Measurements from ENCODE around the gene SLX4IP.
A peak's percentile ranks its signal among the peaks of the same experiment; 100 is the strongest.

The SLX4IP gene

GRCh38 chr20:10449270-10449669 is 14.2 kb downstream of the SLX4IP start:
- peak overlapping the region in 1 of 2 experiments; percentile 24 for H3K4ac ChIP-seq (ENCODE audit: low read depth in 1 of 2, low read length in 2 of 2)
- H2BK120ac ChIP-seq (ENCODE audit: low read depth, low read length), result no peak overlapping the region
- no peak overlapping the region for H4K8ac ChIP-seq (ENCODE audit: low read length)
- no peak overlapping the region for H3K4me3 ChIP-seq (ENCODE audit: insufficient read depth in 1 of 2, low read depth in 1 of 2, low read length in 2 of 2)
- H2BK15ac ChIP-seq (ENCODE audit: low read depth, poor library complexity, severe bottlenecking), result no peak overlapping the region
- no peak overlapping the region for H3K14ac ChIP-seq (ENCODE audit: low read length in 2 of 2)
- WGBS, result 98% methylated on average over 2 of the region's 2 CpGs
- H3K9me3 ChIP-seq (ENCODE audit: control insufficient read depth, low read length), result no peaks in the 10 kb centered on the region
- peaks cover 23% of the 10 kb centered on the region for H3K79me1 ChIP-seq (replicated peaks; ENCODE audit: low read length, poor library complexity, severe bottlenecking)
- H2BK12ac ChIP-seq (ENCODE audit: low read length in 2 of 2), result no peak overlapping the region
- H3K23ac ChIP-seq (ENCODE audit: low read length in 2 of 2), result no peak overlapping the region
- no peak overlapping the region for H4K91ac ChIP-seq (ENCODE audit: low read length)
- H3K4me2 ChIP-seq (ENCODE audit: low read length, poor library complexity, severe bottlenecking), result no peak overlapping the region
- H2BK5ac ChIP-seq (ENCODE audit: low read depth, low read length, poor library complexity, severe bottlenecking), result no peak overlapping the region
- H3K9ac ChIP-seq (ENCODE audit: low read length), result no peak overlapping the region
- DNase-seq, result no peak
- H2AFZ ChIP-seq (ENCODE audit: low read depth, low read length), result no peak overlapping the region
- no peaks in the 10 kb centered on the region for H3K4me1 ChIP-seq (ENCODE audit: control insufficient read depth, insufficient read depth, low read depth, low read length)
- H3K18ac ChIP-seq (ENCODE audit: low read depth in 1 of 2, low read length in 2 of 2), result no peak overlapping the region
- H3K27me3 ChIP-seq (ENCODE audit: control insufficient read depth in 1 of 2, insufficient read depth in 1 of 2, low read length in 2 of 2), result no peaks in the 10 kb centered on the region
- no peak overlapping the region for H3K27ac ChIP-seq (ENCODE audit: low read length, poor library complexity, severe bottlenecking)
- no peaks in the 10 kb centered on the region for H3K36me3 ChIP-seq (ENCODE audit: control insufficient read depth in 1 of 2, insufficient read depth in 2 of 2, low read depth in 1 of 2, low read length in 2 of 2)
- H2AK5ac ChIP-seq (ENCODE audit: low read length, severe bottlenecking), result no peak overlapping the region

- Histone ChIP-seq H3K18ac (ENCODE audit: low read depth in 1 of 2, low read length in 2 of 2) (no peak overlapping the region), H3K27ac (ENCODE audit: low read length, poor library complexity, severe bottlenecking) (no peak overlapping the region), H2BK15ac (ENCODE audit: low read depth, poor library complexity, severe bottlenecking) (no peak overlapping the region), H4K8ac (ENCODE audit: low read length) (peak overlapping the region; percentile 49), H3K27me3 (ENCODE audit: control insufficient read depth in 1 of 2, insufficient read depth in 1 of 2, low read length in 2 of 2) (no peaks in the 10 kb centered on the region), H3K4me1 (ENCODE audit: control insufficient read depth, insufficient read depth, low read depth, low read length) (no peaks in the 10 kb centered on the region), H2AFZ (ENCODE audit: low read depth, low read length) (no peak overlapping the region), H3K4me3 (ENCODE audit: insufficient read depth in 1 of 2, low read depth in 1 of 2, low read length in 2 of 2) (no peak overlapping the region), H3K79me1 (replicated peaks; ENCODE audit: low read length, poor library complexity, severe bottlenecking) (peaks cover 22% of the 10 kb centered on the region), H4K91ac (ENCODE audit: low read length) (no peak overlapping the region), H3K4ac (ENCODE audit: low read depth in 1 of 2, low read length in 2 of 2) (no peak overlapping the region), H3K9me3 (ENCODE audit: control insufficient read depth, low read length) (peaks cover 15% of the 10 kb centered on the region), H2AK5ac (ENCODE audit: low read length, severe bottlenecking) (no peak overlapping the region), H3K4me2 (ENCODE audit: low read length, poor library complexity, severe bottlenecking) (no peak overlapping the region), H3K9ac (ENCODE audit: low read length) (no peak overlapping the region), H2BK120ac (ENCODE audit: low read depth, low read length) (no peak overlapping the region), H3K36me3 (ENCODE audit: control insufficient read depth in 1 of 2, insufficient read depth in 2 of 2, low read depth in 1 of 2, low read length in 2 of 2) (peaks cover 0 to under 1% of the 10 kb centered on the region in 2 experiments), H3K23ac (ENCODE audit: low read length in 2 of 2) (no peak overlapping the region), H2BK12ac (ENCODE audit: low read length in 2 of 2) (no peak overlapping the region), H2BK5ac (ENCODE audit: low read depth, low read length, poor library complexity, severe bottlenecking) (no peak overlapping the region), H3K14ac (ENCODE audit: low read length in 2 of 2) (no peak overlapping the region)
- DNase-seq, result no peak
- 100% methylated on average over 3 of the region's 5 CpGs for WGBS
These were observed 18.1 kb downstream of the SLX4IP start for GRCh38 chr20:10453241-10453640.

GRCh38 chr20:10454151-10454750 is 19.1 kb downstream of the SLX4IP start:
- Histone ChIP-seq H3K23ac (ENCODE audit: low read length in 2 of 2) (no peak overlapping the region), H3K18ac (ENCODE audit: low read depth in 1 of 2, low read length in 2 of 2) (no peak overlapping the region), H2AFZ (ENCODE audit: low read depth, low read length) (no peak overlapping the region), H4K91ac (ENCODE audit: low read length) (no peak overlapping the region), H3K4me2 (ENCODE audit: low read length, poor library complexity, severe bottlenecking) (no peak overlapping the region), H3K4ac (ENCODE audit: low read depth in 1 of 2, low read length in 2 of 2) (no peak overlapping the region), H2BK15ac (ENCODE audit: low read depth, poor library complexity, severe bottlenecking) (no peak overlapping the region), H3K9me3 (ENCODE audit: control insufficient read depth, low read length) (peaks cover 15% of the 10 kb centered on the region), H3K27ac (ENCODE audit: low read length, poor library complexity, severe bottlenecking) (no peak overlapping the region), H3K36me3 (ENCODE audit: control insufficient read depth in 1 of 2, insufficient read depth in 2 of 2, low read depth in 1 of 2, low read length in 2 of 2) (peaks cover 0 to 2% of the 10 kb centered on the region in 2 experiments), H2BK120ac (ENCODE audit: low read depth, low read length) (no peak overlapping the region), H4K8ac (ENCODE audit: low read length) (no peak overlapping the region), H3K9ac (ENCODE audit: low read length) (no peak overlapping the region), H3K4me1 (ENCODE audit: control insufficient read depth, insufficient read depth, low read depth, low read length) (no peaks in the 10 kb centered on the region), H2AK5ac (ENCODE audit: low read length, severe bottlenecking) (no peak overlapping the region), H3K14ac (ENCODE audit: low read length in 2 of 2) (no peak overlapping the region), H2BK12ac (ENCODE audit: low read length in 2 of 2) (no peak overlapping the region), H2BK5ac (ENCODE audit: low read depth, low read length, poor library complexity, severe bottlenecking) (no peak overlapping the region), H3K4me3 (ENCODE audit: insufficient read depth in 1 of 2, low read depth in 1 of 2, low read length in 2 of 2) (no peak overlapping the region), H3K27me3 (ENCODE audit: control insufficient read depth in 1 of 2, insufficient read depth in 1 of 2, low read length in 2 of 2) (no peaks in the 10 kb centered on the region), H3K79me1 (replicated peaks; ENCODE audit: low read length, poor library complexity, severe bottlenecking) (peaks cover 20% of the 10 kb centered on the region)
- no peak for DNase-seq

GRCh38 chr20:10461495-10461894 is 26.4 kb downstream of the SLX4IP start:
- 100% methylated on average over 2 of the region's 2 CpGs for WGBS
- H3K9ac ChIP-seq (ENCODE audit: low read length), result no peak overlapping the region
- H3K4me2 ChIP-seq (ENCODE audit: low read length, poor library complexity, severe bottlenecking), result no peak overlapping the region
- no peak overlapping the region for H2BK15ac ChIP-seq (ENCODE audit: low read depth, poor library complexity, severe bottlenecking)
- no peak for DNase-seq
- H3K36me3 ChIP-seq (ENCODE audit: control insufficient read depth in 1 of 2, insufficient read depth in 2 of 2, low read depth in 1 of 2, low read length in 2 of 2), result peaks cover 0 to 4% of the 10 kb centered on the region in 2 experiments
- no peak overlapping the region for H2BK120ac ChIP-seq (ENCODE audit: low read depth, low read length)
- H3K4me3 ChIP-seq (ENCODE audit: insufficient read depth in 1 of 2, low read depth in 1 of 2, low read length in 2 of 2), result no peak overlapping the region
- H3K4ac ChIP-seq (ENCODE audit: low read depth in 1 of 2, low read length in 2 of 2), result no peak overlapping the region
- no peaks in the 10 kb centered on the region for H3K27me3 ChIP-seq (ENCODE audit: control insufficient read depth in 1 of 2, insufficient read depth in 1 of 2, low read length in 2 of 2)
- no peak overlapping the region for H2BK5ac ChIP-seq (ENCODE audit: low read depth, low read length, poor library complexity, severe bottlenecking)
- H3K23ac ChIP-seq (ENCODE audit: low read length in 2 of 2), result no peak overlapping the region
- no peak overlapping the region for H4K8ac ChIP-seq (ENCODE audit: low read length)
- peaks cover 20% of the 10 kb centered on the region for H3K9me3 ChIP-seq (ENCODE audit: control insufficient read depth, low read length)
- H3K27ac ChIP-seq (ENCODE audit: low read length, poor library complexity, severe bottlenecking), result no peak overlapping the region
- no peaks in the 10 kb centered on the region for H3K4me1 ChIP-seq (ENCODE audit: control insufficient read depth, insufficient read depth, low read depth, low read length)
- no peak overlapping the region for H4K91ac ChIP-seq (ENCODE audit: low read length)
- H2BK12ac ChIP-seq (ENCODE audit: low read length in 2 of 2), result no peak overlapping the region
- no peak overlapping the region for H3K14ac ChIP-seq (ENCODE audit: low read length in 2 of 2)
- H3K79me1 ChIP-seq (replicated peaks; ENCODE audit: low read length, poor library complexity, severe bottlenecking), result peaks cover 36% of the 10 kb centered on the region
- no peak overlapping the region for H2AFZ ChIP-seq (ENCODE audit: low read depth, low read length)
- H3K18ac ChIP-seq (ENCODE audit: low read depth in 1 of 2, low read length in 2 of 2), result peak overlapping the region in 1 of 2 experiments; percentile 21
- H2AK5ac ChIP-seq (ENCODE audit: low read length, severe bottlenecking), result no peak overlapping the region
